ENCODE data around the gene MYO1A.

Gene MYO1A

DNA sequence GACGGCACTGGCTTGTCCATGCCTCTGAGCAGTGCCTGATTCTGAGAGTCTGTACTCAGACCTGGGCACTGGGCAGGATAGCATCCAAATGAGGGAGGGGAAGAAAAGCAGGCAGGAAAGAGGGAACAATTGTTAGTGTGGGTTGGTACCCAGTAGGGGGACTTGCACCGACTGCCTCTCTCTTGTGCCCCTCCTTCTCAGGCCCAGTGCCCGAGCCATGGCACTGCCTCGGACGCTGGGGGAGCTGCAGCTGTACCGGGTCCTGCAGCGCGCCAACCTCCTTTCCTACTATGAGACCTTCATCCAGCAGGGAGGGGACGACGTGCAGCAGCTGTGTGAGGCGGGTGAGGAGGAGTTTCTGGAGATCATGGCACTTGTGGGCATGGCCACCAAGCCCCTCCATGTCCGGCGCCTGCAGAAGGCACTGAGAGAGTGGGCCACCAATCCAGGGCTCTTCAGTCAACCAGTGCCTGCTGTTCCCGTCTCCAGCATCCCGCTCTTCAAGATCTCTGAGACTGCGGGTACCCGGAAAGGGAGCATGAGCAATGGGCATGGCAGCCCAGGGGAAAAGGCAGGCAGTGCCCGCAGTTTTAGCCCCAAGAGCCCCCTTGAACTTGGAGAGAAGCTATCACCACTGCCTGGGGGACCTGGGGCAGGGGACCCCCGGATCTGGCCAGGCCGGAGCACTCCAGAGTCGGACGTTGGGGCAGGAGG is 41.2 kb upstream of the MYO1A start:
- no peak for DNase-seq (ENCODE audit: insufficient read length, low spot score)
- FAIRE-seq = no peak
- TF ChIP-seq CTCF (IDR thresholded peaks at IDR 0.05; ENCODE audit: insufficient read depth, missing control alignments) = no peak

GRCh38 chr12:57090490-57090889 is 40.6 kb upstream of the MYO1A start:
- FAIRE-seq (no peak), DNase-seq (ENCODE audit: insufficient read length, low spot score) (no peak)
- no peak for TF ChIP-seq CTCF (IDR thresholded peaks at IDR 0.05; ENCODE audit: insufficient read depth, missing control alignments)

- FAIRE-seq (no peak), DNase-seq (ENCODE audit: insufficient read length, low spot score) (no peak)
- TF ChIP-seq CTCF (IDR thresholded peaks at IDR 0.05; ENCODE audit: insufficient read depth, missing control alignments) = no peak
These were observed 39.6 kb upstream of the MYO1A start for GRCh38 chr12:57089271-57090245.

DNA sequence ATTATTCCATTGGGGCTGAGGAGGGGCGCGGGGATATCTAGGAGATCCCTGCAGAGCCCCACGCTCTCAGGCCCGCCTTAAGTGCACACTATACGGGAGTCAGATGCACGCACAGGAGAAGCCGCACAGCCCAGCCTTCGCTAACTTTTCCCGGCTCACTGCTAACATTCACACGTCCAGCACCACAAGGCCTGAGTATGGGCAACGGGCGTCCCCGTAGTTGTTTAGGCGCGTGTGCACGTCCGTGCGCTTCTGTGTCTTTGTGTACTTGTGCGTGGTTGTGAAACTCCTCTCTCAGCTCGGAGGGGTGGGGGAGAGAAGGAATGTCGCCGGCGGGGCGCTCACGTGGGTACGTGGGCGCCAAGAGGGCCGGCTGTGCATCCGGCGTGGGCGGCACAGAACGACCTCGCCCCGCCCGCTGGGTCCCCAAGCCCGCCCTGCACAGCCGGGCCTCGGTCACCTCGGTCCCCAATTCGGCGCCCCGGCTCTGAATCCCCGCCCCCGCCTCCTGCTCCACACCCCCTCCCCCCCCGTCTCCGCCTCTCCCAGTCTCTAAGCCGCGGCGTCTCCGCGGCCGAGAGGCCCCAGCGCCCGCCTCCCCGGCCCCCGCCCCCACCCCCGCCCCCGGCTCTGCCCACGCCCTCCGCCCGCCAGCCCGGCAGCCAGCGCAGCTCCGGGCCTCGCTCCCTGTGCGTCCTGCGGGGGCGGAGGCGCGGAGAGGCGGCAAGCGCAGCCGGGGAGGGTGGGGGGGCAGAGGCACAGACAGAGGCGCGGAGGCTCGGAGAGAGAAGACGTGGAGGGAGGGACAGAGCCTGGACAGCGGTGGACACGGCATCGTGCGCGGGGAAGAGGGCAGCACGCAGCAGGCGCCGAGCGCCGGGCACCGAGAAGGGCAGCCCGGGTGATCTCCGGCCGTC is 38.7 kb upstream of the MYO1A start, which contains the start of gene NAB2:
NAB2 (plus strand) TSS at position 761 of the 917 bp plus-strand sequence. CDS start 158 bp downstream, outside the sequence.
- no peak for TF ChIP-seq CTCF (IDR thresholded peaks at IDR 0.05; ENCODE audit: insufficient read depth, missing control alignments)
- no peak for FAIRE-seq
- peak; percentile 73 for DNase-seq (ENCODE audit: insufficient read length, low spot score)

- no peak for TF ChIP-seq CTCF (IDR thresholded peaks at IDR 0.05; ENCODE audit: insufficient read depth, missing control alignments)
- FAIRE-seq = no peak
These were observed 37.9 kb upstream of the MYO1A start for GRCh38 chr12:57087691-57088353.

DNA sequence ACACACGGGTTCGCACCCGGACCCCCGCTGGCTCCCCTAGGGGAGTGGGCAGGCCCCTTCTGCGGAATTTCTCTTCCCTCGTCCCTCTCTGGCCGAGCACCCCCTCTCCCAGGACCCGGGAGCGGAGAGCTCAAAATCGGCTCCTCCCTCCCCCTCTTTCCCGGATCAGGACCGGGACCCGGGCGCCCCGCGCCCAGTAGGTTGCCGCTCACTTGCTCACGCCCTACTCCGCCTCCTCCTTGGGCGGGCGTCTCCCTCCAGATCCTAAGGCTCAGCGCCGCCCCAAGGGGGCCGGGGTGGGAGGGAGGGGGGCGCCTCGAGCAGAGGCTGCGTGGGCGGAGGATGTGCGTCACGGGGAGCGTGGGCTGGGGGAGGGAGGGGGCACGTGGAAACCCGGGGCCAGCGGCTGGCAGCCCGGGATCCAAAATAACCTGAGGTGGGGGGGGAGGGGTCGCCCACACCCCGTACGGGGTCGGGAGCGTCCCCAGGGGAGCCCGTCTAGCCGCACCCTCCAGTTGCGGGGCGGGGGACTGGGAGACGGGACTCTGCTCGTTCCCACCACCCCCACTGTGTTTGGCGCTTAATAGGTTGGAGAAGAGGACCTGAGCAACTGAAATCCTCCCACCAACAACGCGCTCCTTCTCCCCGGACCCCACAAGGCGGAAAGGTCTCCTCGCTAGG is 37.2 kb upstream of the MYO1A start:
- FAIRE-seq = no peak
- no peak for TF ChIP-seq CTCF (IDR thresholded peaks at IDR 0.05; ENCODE audit: insufficient read depth, missing control alignments)
- DNase-seq (ENCODE audit: insufficient read length, low spot score) = peak; percentile 54

More at GRCh38 chr12:57087691-57088353, 37.9 kb upstream of the MYO1A start:
- DNase-seq (ENCODE audit: insufficient read length, low spot score) = peak; percentile 21

All from D721Med (cell line).